Hematopoietic multipotent progenitor cell (in vitro differentiated cells): ENCODE measurements around the gene FAM120A. TPM values are rescaled to one million over a fixed set of nuclear protein-coding genes. Genes with fewer than 3 reads are reported as not detected.
"Not testable (repeated sequence)": the region's sequence is repeated elsewhere in the genome, so short reads cannot be mapped to it uniquely, and the experiment has no call there.

Experiments
- DNase-seq, 3 donors: peaks; one replicate each; pipeline ENCODE4 v3.0.0-alpha.2; 2011 to 2015; ENCODE audit warnings: low read depth in 2 of 3, low spot score in 2 of 3
- total RNA-seq: library from RNA; depleted of rRNA; stranded (reverse); fragments of >200 nt; gene quantifications from one replicate; pipeline ENCODE4 v1.2.3, GENCODE V29; 2012

Gene FAM120A
- total RNA-seq, 1 donor, result 107 TPM

- DNase-seq, result peak in 2 of 3 donors; percentile 14 to 45
Observed at GRCh38 chr9:93505541-93506132, 54.2 kb downstream of the FAM120A start.

- no peak for DNase-seq
Observed at GRCh38 chr9:93507768-93508167, 56.3 kb downstream of the FAM120A start.

GRCh38 chr9:93508207-93508606 is 56.7 kb downstream of the FAM120A start:
- DNase-seq, result no peak

GRCh38 chr9:93509084-93509483 is 57.6 kb downstream of the FAM120A start:
- DNase-seq, result no peak

- DNase-seq, result no peak
Observed at GRCh38 chr9:93510041-93510440, 58.6 kb downstream of the FAM120A start.

- DNase-seq, result not testable (repeated sequence)
Observed at GRCh38 chr9:93511228-93511627, 59.7 kb downstream of the FAM120A start.

GRCh38 chr9:93512170-93512812 is 60.8 kb downstream of the FAM120A start:
- peak in 2 of 3 donors; percentile 25 to 54 for DNase-seq

- no peak for DNase-seq
Observed at GRCh38 chr9:93513606-93514005, 62.1 kb downstream of the FAM120A start.

- DNase-seq, result no peak
Observed at GRCh38 chr9:93517331-93517730, 65.8 kb downstream of the FAM120A start.

- DNase-seq, result peak in 2 of 3 donors; percentile 25 to 47
Observed at GRCh38 chr9:93520523-93520922, 69.0 kb downstream of the FAM120A start.

- DNase-seq, result no peak
Observed at GRCh38 chr9:93522736-93523135, 71.3 kb downstream of the FAM120A start.

- DNase-seq, result no peak
Observed at GRCh38 chr9:93523518-93524144, 72.1 kb downstream of the FAM120A start.

GRCh38 chr9:93525476-93525875 is 74.0 kb downstream of the FAM120A start:
- DNase-seq, result no peak

- peak in 1 of 3 donors; percentile 22 for DNase-seq
Observed at GRCh38 chr9:93531374-93531773, 79.9 kb downstream of the FAM120A start.

- no peak for DNase-seq
Observed at GRCh38 chr9:93532141-93532540, 80.7 kb downstream of the FAM120A start.

GRCh38 chr9:93533863-93534262 is 82.4 kb downstream of the FAM120A start:
- DNase-seq, result no peak

GRCh38 chr9:93536167-93536566 is 84.7 kb downstream of the FAM120A start:
- DNase-seq, result no peak

GRCh38 chr9:93536874-93537273 is 85.4 kb downstream of the FAM120A start:
- no peak for DNase-seq

GRCh38 chr9:93540305-93540704 is 88.8 kb downstream of the FAM120A start:
- DNase-seq, result no peak

- DNase-seq, result no peak
Observed at GRCh38 chr9:93541005-93541404, 89.5 kb downstream of the FAM120A start.

- no peak for DNase-seq
Observed at GRCh38 chr9:93541581-93542349, 90.3 kb downstream of the FAM120A start.
